Stimulated activated CD8-positive, alpha-beta memory T cell treated with anti-CD3 and anti-CD28 coated beads, Interleukin-2, amount 100 ng/mL, for 1 hour (primary cell): Measurements from ENCODE around the gene TAS1R2.
"Not testable (repeated sequence)": the region's sequence is repeated elsewhere in the genome, so short reads cannot be mapped to it uniquely, and the experiment has no call there.

Experiments used
- DNase-seq, 2 donors: peaks; one replicate each; pipeline ENCODE4 v3.0.0-alpha.2; 2020; ENCODE audit warnings: low read depth in 2 of 2

Gene TAS1R2

DNA sequence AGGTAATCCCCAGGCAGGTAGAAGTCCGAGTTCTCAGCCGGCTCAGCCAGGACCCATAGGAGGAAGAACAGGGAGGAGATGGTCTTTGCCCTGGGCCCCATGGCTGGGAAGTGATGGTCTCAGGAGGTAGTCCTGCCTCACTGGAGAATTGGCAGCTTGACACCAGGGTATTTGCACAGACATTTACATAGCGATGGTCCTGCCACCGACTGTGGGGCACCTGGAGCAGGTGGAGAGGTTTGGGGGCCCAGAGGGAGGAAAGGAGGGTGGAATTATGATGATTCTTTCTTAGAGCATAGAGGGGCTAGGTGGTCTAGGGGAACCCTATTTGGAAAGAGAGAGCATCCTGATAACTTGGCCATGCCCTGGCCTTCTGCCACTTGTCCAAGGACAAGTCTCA is at the start of gene TAS1R2:
TSS of gene TAS1R2 (minus strand) at position 101 of the 400 bp plus-strand sequence. CDS start at position 101, 0 bp downstream.
- no peak for DNase-seq

DNA sequence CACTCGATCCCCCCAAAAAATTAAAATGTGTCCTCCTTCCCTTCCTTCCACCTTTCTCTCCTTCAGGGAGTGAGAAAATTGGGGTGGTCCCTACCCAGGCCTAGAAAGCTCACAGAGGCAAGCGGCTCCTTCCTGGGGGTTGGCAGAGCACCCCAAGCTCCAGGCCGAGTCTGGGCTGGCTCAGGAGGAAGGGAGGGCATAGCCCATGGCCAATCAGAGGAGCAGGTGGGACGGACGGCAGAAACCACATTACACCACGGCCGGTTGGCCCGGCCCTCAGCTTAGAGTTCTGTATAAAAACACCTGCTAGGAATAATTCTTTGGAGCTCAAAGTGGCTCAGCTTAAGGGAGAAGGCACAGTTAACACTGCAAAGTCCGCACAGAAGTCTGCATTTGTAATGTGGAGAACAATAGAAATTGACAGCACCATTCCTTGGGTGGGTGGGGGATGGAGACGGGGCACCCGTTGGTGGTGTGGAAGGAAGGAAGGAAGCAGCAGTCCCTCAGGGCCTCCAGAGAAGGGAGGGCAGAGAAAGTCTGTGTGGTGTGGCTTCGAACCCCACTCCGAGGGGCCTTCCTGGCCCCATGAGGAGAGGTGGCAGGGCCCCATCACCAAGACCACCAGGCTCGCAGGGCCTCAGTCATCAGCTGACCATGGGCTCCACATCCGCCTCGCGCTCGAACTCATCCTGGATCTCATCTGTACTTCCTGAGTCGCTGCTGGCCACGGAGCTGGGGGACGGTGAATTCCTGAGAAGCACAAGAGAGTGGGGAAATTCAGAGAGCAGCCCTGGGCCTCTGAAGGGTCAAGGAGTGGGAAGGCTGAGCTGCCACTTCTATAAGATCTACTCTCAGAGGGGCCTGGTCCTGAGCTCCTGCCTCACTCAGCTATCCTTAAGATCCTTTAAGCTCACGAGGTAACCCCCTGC is 48.7 kb upstream of the TAS1R2 start:
- DNase-seq: no peak

DNA sequence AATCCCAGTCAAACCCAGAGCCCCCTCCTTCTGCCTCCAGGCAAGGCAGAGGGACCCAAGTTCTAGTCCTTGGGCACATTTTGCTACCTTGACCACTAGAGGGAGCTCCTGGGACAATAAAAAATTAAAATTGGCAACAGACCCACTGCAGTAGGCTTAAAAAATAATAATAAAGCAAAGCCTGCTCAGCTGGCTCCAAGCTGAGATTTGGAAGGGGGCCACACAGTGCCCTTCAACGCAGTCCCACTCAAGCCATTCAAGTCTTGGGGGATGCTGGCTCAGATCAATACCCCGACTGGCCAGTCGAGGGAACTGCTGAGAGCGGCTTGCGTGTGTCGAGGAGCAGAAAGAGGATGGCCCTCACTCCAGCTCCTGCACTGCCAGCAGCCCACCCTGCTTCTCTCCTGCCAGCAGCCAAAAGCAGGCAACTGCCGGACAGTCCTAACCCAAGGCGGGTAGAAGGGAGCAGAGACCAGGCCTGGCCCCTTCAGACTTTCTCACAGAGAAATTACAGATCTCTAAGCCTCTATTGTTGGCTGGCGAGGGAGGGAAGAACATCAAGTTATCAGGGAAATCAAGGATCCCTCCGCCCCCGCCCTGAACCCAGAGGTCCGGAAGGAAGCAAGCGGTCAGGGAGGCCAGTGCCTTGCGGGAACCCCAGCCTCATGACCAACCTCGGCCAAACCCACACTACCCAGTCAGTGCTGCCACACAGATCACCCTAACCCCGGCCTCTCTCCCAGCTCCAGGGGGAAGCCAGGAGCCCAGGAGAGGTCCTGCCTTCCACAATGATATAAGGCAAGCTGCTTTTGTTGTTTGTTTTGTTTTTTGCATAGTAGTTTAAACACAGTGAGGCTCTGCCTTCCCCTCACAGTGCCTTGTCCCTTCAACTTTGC is 47.8 kb upstream of the TAS1R2 start:
- peak; percentile 27 to 28 for DNase-seq

DNA sequence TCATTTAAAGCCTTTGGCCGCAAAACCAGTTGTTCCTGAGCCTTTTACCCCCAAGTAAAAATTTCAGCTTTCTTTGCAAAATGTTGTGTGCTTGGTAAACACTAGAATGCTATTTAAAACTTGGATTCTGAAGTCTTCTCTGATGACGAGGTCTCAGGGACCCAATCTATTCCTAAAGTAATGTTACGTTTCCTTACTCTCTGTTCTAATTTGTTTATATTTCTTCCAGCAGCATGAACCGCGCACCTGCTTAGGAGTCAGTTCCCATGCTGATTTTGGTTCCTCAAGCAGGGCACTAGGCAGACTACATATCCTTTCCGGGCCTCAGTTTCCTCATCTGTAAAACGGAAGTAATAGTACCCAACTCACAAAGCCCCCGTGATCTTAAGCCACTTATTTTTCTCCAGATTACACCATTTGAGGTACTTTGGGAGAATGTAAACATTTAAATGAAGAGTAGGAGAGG is 43.9 kb upstream of the TAS1R2 start:
- DNase-seq: no peak

DNA sequence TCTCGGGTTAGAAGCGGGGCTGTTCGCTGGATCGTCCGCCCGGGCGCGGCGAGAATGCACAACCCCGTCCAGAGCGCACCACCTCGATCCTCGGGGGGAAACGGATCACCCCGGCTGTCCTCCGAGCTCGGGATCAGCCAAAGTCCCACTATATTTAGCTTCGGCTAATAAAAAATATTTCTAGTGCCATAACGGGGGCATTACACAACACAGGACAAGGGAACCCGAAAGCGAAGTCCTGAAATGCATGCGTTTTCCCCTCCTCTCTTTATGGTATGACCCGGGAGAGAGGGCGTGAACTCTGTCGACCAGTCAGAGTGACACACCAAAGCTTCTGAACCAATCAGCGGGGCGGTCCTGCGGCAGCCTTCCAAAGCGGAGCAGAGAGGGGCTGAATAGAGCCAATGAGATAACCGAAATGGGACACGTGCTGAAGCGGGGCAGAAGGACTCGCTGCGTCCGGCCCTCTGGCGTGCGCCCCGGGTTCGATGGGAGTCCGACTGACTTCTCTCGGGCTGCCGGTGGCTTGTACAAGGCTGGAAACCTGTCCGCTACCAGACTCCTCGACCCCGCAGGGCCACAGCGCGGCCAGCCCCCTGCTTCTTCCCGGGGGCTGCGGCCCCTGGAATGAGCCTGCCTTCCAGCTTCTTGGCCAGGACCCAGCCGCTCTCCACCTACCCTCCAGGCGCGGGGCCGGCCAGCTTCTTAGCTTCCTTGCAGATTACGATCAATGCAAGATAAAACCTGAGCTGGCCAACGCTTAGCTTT is 43.2 kb upstream of the TAS1R2 start, which contains the start of gene ALDH4A1:
TSS of gene ALDH4A1 (minus strand) at position 33 of the 768 bp plus-strand sequence. CDS start at position 1, 32 bp downstream.
- DNase-seq: peak; percentile 80 to 84

DNA sequence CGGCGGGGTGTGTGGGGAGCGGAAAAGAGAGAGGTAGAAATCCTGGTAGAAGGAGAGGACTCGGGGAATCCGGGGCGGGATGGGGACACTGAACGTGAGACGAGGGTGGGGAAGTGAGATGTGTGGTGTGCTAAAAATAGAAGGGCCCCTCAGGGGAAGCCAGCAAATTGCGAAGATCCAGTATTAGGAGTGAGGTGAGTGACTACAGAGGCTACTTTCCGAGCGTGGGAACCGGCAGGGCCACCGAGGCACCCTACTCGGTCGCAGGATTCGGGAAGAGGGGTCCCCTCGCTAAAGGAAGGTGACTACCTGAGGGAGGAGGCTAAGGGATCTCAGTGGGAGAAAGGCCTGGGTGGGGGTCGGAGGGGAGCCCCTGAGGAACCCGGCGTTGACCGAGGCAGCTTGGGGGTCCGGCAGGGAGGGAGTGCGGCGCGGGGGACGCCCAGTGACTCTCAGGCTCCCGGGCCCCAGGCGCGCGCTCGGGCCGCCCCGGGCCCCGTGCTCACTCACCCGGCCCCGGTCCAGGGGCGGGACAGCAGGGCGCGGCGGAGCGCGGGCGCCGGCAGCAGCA is 42.6 kb upstream of the TAS1R2 start:
- no peak for DNase-seq

DNA sequence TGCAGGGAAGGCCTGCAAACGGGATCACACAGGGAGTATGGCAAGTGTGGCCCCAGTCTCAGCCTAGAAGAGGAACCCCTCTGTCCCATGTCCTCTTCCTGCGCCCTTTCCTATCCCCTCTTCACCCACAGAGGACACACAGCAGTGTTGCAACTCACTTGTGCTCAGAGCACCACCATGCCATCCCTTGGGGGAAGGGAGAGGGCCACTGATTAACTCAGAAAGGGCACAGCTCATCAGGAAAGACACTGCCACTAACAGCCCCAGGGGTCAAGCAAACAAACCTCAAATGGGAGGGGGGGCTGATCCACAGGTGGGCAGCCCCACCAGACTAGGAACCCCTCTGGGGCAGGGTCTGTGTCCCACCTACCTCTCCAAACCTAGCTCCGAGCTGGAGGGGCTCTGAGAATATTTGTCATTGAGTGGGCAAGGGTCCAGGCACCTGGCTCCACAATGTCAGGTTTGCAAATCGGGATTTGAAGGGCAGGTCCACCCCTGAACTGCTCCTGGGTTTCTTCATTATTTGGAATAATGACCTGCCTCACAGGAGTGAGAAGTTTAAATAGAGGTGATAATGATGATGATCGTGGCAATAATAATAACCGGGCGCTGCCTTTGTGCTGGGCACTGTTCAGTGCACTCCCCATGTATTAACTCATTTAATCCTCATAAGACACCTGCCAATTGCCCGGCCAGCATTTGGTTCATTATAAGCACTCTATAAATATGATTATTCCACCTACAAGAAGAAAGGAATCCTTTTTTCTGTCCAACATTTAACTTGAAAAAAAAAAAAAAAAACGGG is 41.9 kb upstream of the TAS1R2 start:
- no peak for DNase-seq

DNA sequence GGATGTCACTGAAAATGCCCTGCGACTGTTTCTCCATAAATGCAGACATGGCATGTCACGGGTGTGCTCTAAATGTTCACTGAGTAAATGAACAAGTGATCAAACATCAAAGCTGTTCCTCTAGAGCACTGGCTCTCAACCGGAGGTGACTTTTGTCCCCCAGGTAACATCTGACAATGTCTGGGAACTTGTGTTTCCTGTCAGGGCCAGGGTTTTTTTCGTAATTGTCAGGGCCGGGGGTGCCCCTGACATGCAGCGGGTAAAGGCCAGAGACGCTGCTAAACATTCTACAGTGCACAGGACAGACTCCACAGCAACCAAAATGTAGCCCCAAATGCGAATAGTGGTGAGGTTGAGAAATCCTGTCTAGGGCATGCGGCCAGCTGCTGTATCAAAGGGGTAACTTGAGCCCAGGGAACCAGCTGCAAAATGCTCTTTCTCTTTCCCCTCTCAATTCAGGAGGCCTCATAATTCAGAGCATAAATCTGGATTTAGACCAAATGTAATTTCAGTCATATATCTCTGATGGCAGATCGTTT is 40.9 kb upstream of the TAS1R2 start:
- no peak for DNase-seq

DNA sequence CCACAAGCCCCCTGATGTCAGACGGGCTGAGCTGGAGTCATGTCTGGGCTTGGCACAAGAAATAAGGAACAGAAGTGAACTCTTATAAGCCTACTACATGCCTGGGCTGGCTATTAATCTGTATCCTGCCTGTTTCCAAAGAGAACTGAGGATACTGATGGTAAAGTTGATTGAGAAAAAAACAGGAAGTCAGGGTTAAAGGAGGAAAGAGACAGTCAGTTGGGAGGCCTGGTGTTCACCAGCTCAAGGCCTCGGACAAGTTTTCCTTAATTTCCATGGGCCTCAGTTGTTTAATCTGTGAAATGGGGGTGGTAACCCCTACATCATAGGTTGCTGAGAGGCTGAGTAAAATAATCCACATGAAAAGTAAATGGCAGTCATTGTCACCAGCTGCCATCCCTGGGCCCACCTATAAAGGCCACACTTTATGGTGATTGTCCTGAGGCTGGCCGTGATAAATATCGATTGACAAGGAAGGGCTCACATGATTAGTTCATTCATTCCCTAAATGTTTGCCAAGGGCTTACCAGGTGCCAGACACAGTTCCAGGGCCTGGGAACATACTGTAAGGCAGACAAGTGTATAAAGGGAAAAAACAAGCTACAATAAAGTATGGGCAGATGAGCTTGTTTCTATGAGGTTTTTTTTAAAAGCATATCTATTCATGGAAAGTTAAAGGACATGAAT is 40.0 kb upstream of the TAS1R2 start:
- no peak for DNase-seq

DNA sequence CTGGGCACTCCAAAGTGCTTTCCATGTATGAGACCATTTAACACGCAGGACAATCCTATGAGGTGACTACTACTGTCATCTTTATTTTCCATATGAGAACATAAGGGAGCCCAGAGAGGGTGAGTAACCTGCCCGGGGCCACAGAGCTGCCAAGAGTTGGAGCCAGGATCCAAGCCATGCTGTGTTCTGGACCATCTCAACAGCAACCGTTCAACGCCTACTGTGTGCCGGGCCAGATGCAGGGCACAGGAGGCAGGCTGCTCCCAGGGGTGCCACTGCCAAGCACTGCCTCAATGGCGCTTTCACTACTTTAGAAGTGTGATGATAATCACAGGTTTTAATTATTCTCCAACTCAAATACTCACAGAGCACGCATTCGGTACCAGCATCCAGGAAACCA is 39.1 kb upstream of the TAS1R2 start:
- DNase-seq: no peak

DNA sequence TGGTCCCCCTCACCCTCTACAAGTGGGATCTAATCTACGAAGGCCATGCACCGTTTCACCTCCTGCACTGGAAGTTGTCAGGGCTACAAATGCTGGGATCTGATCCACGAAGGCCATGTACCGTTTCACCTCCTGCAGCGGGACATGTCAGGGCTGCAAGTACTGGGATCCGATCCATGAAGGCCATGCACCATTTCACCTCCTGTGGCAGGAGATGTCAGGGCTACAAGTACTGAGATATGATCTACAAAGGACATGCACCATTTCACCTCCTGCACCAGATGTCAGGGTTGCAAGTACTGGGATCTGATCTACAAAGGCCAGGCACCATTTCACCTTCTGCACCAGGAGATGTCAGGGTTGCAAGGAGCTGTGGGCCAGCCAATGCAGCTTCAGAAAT is 35.9 kb upstream of the TAS1R2 start:
- no peak for DNase-seq

DNA sequence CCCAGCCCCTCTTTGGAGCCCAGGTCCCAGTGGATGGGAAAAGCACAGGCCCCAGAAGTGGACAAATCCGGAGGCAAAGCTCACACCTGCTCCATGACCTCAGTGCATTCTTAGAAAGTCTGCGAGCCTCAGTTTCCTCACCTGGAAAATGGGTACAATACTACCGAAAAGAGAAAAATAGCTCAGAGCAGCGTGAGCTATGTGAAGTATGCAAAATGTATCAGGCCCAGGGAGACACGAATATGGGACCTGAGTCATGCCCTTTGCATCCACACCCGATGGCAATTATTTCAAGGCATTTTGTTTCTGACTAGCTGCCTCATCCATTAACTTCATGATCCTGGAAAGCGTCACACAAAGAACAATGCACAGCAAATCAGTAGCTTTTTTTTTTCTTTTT is 33.7 kb upstream of the TAS1R2 start:
- no peak for DNase-seq

DNA sequence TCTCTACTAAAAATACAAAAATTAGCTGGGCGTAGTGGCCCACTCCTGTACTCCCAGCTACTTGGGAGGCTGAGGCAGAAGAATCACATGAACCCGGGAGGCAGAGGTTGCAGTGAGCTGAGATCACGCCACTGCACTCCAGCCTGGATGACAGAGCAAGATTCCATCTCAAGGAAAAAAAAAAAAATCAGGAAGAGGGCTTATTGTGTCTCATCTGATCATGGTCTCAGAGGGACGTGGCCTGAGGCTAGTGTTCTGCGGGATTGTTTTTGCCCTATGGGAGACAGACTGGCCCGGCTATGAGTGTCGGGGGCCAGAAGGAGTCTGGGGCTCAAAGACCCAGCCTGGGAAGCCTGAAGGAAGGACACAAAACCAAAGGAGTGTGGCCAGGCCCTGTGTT is 32.4 kb upstream of the TAS1R2 start:
- not testable (repeated sequence) for DNase-seq

DNA sequence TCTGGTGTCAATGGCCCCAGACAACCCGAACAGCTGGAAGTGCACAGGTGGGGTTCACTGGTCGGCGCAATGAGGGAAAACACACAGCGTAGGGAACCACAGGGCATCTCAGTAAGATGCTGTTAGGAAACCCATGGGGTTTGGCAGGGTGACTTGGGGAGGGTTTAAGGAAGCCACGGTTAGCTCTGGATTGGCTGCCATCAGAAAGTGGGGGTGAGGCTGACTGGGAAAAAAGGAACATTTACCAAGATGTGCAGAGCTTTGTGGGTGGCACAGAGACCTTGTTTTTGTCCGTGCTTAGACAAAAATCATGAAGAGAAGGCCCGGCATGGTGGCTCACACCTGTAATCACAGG is 31.9 kb upstream of the TAS1R2 start:
- DNase-seq: no peak

DNA sequence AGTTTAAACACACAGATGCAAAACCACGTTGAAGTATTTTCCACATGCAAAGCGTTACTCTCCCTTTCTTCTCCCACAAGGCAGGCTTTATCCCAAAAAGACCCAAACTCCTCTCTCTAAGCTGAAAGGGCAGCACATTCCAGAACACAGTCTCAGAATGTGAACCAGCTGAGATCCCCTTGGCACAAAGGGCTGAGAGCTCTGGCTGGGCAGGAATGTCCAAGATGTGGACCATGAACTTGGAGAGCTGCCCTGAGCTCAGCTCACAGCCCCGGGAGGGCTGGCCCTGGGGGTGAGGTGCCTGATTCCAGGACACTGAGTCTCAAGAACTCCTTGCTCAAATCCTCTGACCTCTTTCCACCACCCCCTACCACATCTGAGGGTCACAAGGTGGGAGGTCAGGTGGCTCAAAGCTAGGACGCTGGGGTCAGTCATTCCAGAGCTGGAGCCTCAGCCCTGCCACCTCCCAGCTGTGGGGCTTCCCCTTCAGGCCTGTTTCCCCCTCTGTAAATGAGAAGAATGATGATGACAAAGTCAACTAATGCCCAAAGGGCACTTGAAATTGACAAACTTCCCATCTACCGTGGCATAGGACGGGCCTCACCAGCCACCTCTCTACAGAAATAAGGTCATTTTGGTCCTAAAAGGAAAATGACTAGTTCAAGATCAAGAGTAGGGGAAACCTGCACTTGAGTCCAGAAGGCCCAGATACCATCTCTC is 31.4 kb upstream of the TAS1R2 start:
- DNase-seq: no peak

DNA sequence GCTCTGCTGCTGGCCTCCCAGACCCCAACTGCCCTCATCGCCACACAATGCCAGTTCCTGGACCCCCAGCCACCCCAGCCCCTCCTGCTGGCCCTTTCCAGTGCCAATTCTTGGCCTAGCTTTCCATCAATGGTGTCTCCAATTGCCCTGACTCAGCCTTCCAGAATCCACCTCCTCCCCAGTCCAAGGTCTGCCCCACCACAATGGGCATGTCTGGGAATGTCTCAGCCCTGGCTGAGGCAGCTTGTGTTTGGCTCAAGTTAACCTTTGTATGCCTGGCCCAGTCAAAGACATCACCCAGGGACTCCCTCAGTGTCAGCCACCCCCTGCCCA is 26.5 kb upstream of the TAS1R2 start:
- DNase-seq: no peak

DNA sequence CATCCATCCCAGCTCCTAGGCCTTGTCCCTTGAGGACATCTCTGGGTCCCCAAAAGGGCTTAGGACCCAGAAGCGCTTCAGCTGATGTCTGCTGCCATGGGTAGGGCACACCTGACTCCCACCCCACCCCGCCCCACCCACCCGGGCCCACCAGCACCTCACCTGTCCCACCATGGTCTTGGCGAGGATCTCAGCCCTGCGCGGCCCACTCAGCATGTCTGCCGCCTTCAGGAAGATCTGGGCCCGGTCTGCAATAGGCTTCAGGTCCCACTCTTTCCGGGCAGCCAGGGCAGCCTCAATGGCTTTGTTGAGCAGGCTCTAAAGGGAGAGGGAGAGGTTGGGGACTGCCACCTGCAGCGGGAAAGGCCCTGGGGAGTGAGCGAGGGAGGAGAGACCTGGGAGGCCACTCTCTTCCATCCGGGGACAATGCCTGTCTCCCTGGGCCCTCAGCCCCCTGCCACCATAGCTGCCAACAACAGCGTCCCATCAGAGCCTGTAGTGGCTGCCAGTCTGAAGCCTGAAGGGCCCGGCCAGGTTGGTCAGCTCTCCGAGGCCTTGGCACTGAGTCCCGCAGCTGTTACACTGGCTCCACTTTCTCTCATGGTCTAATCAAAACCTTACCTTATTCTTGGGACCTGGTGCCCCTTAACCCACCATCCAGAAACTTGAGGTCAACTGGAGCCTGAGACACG is 26.0 kb upstream of the TAS1R2 start:
- no peak for DNase-seq

DNA sequence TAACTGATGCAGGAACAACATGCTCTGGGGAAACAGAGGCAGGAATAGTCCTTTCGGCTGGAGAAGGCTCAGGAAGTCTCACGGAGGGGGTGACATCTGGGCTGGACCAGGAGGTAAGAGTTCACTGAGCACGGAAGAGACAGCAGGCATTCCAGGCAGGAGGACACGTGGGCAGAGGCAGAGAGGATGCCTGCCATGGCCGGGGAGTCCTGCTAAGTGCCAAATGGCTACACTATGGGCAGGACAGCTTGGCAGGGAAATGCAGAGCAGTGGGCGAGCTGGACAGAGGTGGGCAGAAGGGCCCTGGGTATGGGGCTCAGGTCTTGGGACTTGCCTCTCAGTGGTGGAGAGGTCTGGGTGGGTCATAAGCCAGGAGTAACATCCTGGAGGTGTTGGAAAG is 25.3 kb upstream of the TAS1R2 start:
- no peak for DNase-seq

DNA sequence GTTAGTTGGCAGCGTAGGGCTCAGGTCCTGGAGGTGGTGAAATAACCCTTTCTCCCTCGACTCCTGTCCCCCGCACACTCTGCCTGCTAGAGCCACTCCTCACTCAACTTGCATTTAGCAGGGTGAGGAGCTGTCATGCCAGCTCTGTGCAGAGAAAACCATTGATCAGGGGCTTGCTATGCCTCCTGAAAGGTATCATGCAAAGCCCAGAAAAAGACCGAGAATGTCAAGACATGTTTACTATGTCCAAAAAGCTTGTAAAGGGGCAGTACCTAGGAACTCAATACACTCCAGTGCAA is 24.9 kb upstream of the TAS1R2 start:
- no peak for DNase-seq
